Gastroesophageal sphincter (tissue), 4 donors: ENCODE data around the gene SORL1-AS1.

ENCODE experiments used
- ATAC-seq: fragments of 150-250 bp; one replicate; pipeline ENCODE4 v1.9.1; 2016; ENCODE audit warnings: mild to moderate bottlenecking, moderate library complexity
- H3K27ac ChIP-seq, 4 donors: fragments of 200-600 bp; sonication (generic) in 3 of 4; 1 replicate in 3 of 4; 2 replicates in 1 of 4; pipeline ENCODE4 v1.5.1; 2016 to 2019
- H3K27me3 ChIP-seq: fragments of 200-600 bp; sonication (generic); one replicate; pipeline ENCODE4 v1.5.1; 2019
- H3K36me3 ChIP-seq, 2 donors: fragments of 200-600 bp; sonication (generic); one replicate each; pipeline ENCODE4 v1.5.1; 2019; ENCODE audit warnings: control low read depth in 1 of 2
- H3K4me1 ChIP-seq, 3 donors: fragments of 200-600 bp; sonication (generic); 1 replicate in 2 of 3; 2 replicates in 1 of 3; pipeline ENCODE4 v1.5.1; 2016 to 2019; ENCODE audit warnings: control low read depth in 2 of 3
- H3K4me3 ChIP-seq, 2 donors: fragments of 200-600 bp; sonication (generic); one replicate each; pipeline ENCODE4 v1.5.1; 2019; ENCODE audit warnings: mild to moderate bottlenecking in 1 of 2, moderate library complexity in 1 of 2
- H3K9me3 ChIP-seq, 3 donors: fragments of 200-600 bp; sonication (generic); one replicate each; pipeline ENCODE4 v1.5.1; 2017 to 2019; ENCODE audit warnings: control low read depth in 2 of 3
- EP300 ChIP-seq: sonication (generic); formaldehyde crosslinking; IDR thresholded peaks from one replicate; pipeline ENCODE4 v1.6.1; 2017; ENCODE audit warnings: antibody characterized with exemption, mild to moderate bottlenecking
- POLR2A ChIP-seq, 2 donors: fragments of 450-650 bp; IDR thresholded peaks; one replicate each; pipeline ENCODE4 v1.6.1; 2017; ENCODE audit warnings: antibody characterized with exemption in 2 of 2, mild to moderate bottlenecking in 2 of 2, moderate library complexity in 1 of 2
- POLR2AphosphoS5 ChIP-seq: sonication (generic); formaldehyde crosslinking; IDR thresholded peaks from one replicate; pipeline ENCODE4 v1.6.1; 2017; ENCODE audit warnings: antibody characterized with exemption
- WGBS, 2 donors: methylation state at CpG; one replicate each; pipeline ENCODE4 v1.1.5; 2018; ENCODE audit warnings: low coverage in 1 of 2; 5-methylcytosine and 5-hydroxymethylcytosine counted together
- TF ChIP-seq, protein P1 (sequence below), 4 experiments: fragments of 200-600 bp in 2 of 4; fragments of 450-650 bp in 2 of 4; sonication (generic) in 1 of 4; IDR thresholded peaks; one replicate each; pipeline ENCODE4 v1.5.1; 2017 to 2019; ENCODE audit warnings: antibody characterized with exemption in 4 of 4, mild to moderate bottlenecking in 2 of 4, moderate library complexity in 2 of 4

SORL1-AS1 gene

DNA sequence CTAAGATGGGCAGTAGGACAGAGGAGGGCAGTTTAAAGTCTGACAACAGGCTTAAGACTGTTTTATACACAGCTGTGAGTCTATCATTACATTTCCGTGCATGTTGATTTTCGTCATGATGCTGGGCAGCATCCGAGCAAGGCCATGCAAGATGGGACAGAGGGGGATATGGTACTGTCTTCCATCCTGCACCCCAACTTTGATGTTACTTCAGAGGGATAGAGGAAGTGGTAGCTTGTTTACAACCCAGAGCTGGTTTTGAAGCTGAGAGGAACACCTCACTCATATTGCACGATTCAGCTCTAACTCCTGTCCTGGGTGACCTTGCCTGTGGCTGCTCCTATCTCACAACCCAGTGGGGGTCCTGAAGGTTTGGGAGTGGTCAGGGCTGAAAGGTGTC lies 3.6 kb downstream of the SORL1-AS1 start:
- Histone ChIP-seq H3K9me3 (no peaks in the 10 kb centered on the region), H3K36me3 (no peaks in the 10 kb centered on the region), H3K27ac (no peak overlapping the region), H3K4me3 (no peak overlapping the region), H3K27me3 (no peaks in the 10 kb centered on the region), H3K4me1 (peaks cover 0 to 19% (median 0%) of the 10 kb centered on the region in 3 donors)
- no peak for ATAC-seq
- WGBS, 2 donors = 100% methylated on average over 2 to 3 of the region's 4 CpGs
- TF ChIP-seq, protein P1, sequence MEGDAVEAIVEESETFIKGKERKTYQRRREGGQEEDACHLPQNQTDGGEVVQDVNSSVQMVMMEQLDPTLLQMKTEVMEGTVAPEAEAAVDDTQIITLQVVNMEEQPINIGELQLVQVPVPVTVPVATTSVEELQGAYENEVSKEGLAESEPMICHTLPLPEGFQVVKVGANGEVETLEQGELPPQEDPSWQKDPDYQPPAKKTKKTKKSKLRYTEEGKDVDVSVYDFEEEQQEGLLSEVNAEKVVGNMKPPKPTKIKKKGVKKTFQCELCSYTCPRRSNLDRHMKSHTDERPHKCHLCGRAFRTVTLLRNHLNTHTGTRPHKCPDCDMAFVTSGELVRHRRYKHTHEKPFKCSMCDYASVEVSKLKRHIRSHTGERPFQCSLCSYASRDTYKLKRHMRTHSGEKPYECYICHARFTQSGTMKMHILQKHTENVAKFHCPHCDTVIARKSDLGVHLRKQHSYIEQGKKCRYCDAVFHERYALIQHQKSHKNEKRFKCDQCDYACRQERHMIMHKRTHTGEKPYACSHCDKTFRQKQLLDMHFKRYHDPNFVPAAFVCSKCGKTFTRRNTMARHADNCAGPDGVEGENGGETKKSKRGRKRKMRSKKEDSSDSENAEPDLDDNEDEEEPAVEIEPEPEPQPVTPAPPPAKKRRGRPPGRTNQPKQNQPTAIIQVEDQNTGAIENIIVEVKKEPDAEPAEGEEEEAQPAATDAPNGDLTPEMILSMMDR (IDR thresholded peaks at IDR 0.05) = no peak
- TF ChIP-seq EP300 = no peak
- TF ChIP-seq POLR2A (IDR thresholded peaks at IDR 0.05) = no peak
- TF ChIP-seq POLR2AphosphoS5 = no peak

DNA sequence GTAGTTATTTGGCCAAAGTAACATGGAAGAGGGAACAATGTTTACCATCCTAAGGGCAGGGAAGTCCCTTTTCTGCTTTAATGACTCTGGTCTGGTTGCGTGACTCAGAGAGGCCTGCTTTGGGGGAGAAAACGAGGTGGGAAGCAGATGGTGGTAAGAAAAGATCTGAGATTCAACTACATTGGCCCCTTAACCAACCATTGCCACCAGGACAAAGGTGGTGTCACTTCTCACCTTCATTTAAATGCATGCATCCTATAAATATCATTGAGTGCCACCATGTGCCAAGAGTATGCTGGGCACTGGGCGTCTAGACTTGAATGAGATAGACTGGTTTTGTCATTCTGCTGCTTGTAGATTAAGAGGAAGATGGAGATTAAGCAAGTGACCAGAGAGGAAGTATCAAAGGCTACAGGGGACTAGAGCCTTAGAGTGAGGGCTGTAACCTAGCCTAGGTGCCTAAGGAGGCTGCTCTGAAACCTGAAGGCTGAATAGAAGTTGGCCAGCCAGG lies 4.3 kb downstream of the SORL1-AS1 start:
- WGBS, 2 donors = 90 to 91% methylated on average over 2 of the region's 3 CpGs
- ATAC-seq = no peak
- TF ChIP-seq POLR2AphosphoS5 (no peak), EP300 (no peak), POLR2A (IDR thresholded peaks at IDR 0.05) (no peak)
- TF ChIP-seq, protein P1 (IDR thresholded peaks at IDR 0.05) = no peak

DNA sequence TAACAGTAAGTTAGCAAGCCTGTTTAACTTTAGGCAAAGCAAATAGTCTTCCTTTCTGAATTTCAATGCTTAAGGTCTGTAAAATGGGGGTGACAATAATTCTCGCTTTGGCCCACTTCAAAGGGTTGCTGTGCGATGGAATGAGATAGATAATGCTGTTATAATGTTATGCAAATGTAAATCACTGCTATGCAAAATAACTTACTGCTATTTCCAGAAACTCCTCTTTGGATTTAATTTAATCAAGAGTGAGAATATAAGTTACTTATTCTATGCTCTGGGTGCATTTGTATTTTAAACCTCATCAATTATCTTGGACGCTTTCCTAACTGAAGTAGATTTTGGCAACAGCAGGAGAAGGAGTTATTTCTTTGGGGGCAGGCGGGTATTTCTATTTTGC lies 4.8 kb downstream of the SORL1-AS1 start:
- TF ChIP-seq EP300 (no peak), POLR2A (IDR thresholded peaks at IDR 0.05) (no peak), POLR2AphosphoS5 (no peak)
- TF ChIP-seq, protein P1 (IDR thresholded peaks at IDR 0.05) = no peak
- Histone ChIP-seq H3K27ac (no peak overlapping the region), H3K4me3 (no peak overlapping the region), H3K9me3 (no peaks in the 10 kb centered on the region), H3K36me3 (no peaks in the 10 kb centered on the region), H3K4me1 (peaks cover 0 to 16% (median 0%) of the 10 kb centered on the region in 3 donors), H3K27me3 (no peaks in the 10 kb centered on the region)
- WGBS, 2 donors = 93 to 96% methylated on average over 3 to 4 of the region's 4 CpGs
- ATAC-seq = no peak

More for the DNA sequence above, 4.3 kb downstream of the SORL1-AS1 start:
- no peaks in the 10 kb centered on the region for H3K27me3 ChIP-seq
- no peak overlapping the region for H3K27ac ChIP-seq
- no peak overlapping the region for H3K4me3 ChIP-seq
- no peaks in the 10 kb centered on the region for H3K9me3 ChIP-seq
- H3K4me1 ChIP-seq = peaks cover 0 to 19% (median 0%) of the 10 kb centered on the region in 3 donors
- no peaks in the 10 kb centered on the region for H3K36me3 ChIP-seq

DNA sequence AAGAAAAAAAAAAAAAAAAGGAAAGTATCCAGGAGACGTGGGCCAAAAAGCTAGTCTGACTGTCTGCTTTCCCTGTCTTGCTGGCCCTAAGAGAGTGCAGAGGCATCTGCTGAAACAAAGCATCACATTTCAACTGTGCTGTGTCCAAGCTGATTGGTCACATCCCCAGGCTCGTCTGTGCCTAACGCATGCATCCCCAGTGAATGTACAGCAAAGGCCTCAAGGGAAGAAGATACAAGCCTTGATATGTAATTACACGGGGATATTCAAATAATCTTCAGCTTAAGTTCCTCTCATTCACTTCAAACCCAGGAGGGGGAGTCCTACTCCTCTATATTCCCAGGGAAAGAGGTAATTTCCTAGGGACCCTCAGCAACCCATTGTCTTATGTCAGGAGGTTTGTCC lies 6.0 kb downstream of the SORL1-AS1 start:
- Histone ChIP-seq H3K27ac (no peak overlapping the region), H3K36me3 (no peaks in the 10 kb centered on the region), H3K4me1 (peaks cover 0 to 10% (median 0%) of the 10 kb centered on the region in 3 donors), H3K9me3 (no peaks in the 10 kb centered on the region), H3K4me3 (no peak overlapping the region), H3K27me3 (no peaks in the 10 kb centered on the region)
- 34 to 39% methylated on average over 4 of the region's 4 CpGs for WGBS, 2 donors
- TF ChIP-seq, protein P1 (IDR thresholded peaks at IDR 0.05) = peak in 2 of 4 experiments; percentile 14 to 21
- TF ChIP-seq POLR2AphosphoS5 = no peak
- no peak for ATAC-seq

DNA sequence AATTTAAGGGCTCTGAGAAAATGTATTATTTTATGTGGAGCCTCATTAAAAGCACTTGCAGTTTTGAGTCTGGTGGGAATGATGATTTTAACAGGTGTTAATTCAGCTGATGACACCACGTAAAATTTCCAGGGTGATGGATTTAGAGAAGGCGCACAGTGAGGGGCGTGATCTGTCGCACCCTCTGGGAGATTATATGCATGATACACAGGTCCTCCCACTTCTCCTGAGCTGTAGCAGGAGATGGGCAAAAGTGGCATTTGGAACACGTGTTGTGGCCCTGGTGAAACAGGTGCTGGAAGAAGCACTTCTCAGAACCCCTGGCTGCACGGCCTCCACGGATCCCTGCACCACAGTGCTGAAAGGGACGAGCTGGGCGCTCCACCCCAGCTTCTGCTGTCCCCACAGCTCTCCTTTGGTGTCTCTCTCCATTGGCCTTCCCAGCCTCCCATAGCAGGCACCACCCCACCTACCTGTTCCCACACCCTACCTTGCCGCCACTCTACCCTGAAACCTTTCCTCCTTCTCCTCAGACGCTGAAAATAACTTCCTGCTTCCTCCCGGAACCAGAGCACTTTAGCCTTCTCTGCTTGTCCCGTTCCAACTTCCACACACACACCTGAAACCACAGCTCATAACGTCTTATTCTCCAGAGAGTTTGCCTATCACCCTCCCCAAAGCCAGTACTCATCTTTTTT lies 7.5 kb downstream of the SORL1-AS1 start:
- ATAC-seq = no peak
- Histone ChIP-seq H3K27ac (no peak overlapping the region), H3K27me3 (no peaks in the 10 kb centered on the region), H3K36me3 (no peaks in the 10 kb centered on the region), H3K9me3 (no peaks in the 10 kb centered on the region), H3K4me1 (peaks cover 0 to 4% (median 0%) of the 10 kb centered on the region in 3 donors), H3K4me3 (no peak overlapping the region)
- WGBS, 2 donors = 90 to 93% methylated on average over 8 of the region's 14 CpGs
- no peak for TF ChIP-seq POLR2A (IDR thresholded peaks at IDR 0.05)
- TF ChIP-seq EP300 = no peak
- no peak for TF ChIP-seq POLR2AphosphoS5
